SKM-1 treated with dmso at 0.1 percent for 144 hours (cell line): ENCODE results near the gene BIRC7.
"Not testable (repeated sequence)": the region's sequence is repeated elsewhere in the genome, so short reads cannot be mapped to it uniquely, and the experiment has no call there.

ENCODE experiments used
- DNase-seq: peaks from one replicate; lab custom pipeline; 2025; ENCODE audit not compliant: unreplicated experiment; lab: John Stamatoyannopoulos, UW

Gene BIRC7

GRCh38 chr20:63206878-63207277 is 28.8 kb upstream of the BIRC7 start:
- no peak for DNase-seq

- no peak for DNase-seq
Measured at GRCh38 chr20:63208346-63208909, 27.3 kb upstream of the BIRC7 start.

GRCh38 chr20:63210011-63210605 is 25.6 kb upstream of the BIRC7 start:
- no peak for DNase-seq

GRCh38 chr20:63212393-63212730 is 23.3 kb upstream of the BIRC7 start:
- DNase-seq: no peak

GRCh38 chr20:63212792-63213191 is 22.9 kb upstream of the BIRC7 start:
- no peak for DNase-seq

GRCh38 chr20:63214514-63214913 is 21.2 kb upstream of the BIRC7 start:
- no peak for DNase-seq

GRCh38 chr20:63215101-63216040 is 20.3 kb upstream of the BIRC7 start:
- DNase-seq: no peak

GRCh38 chr20:63216041-63216848 is 19.5 kb upstream of the BIRC7 start, which contains the start of gene YTHDF1:
Gene YTHDF1 (minus strand): TSS chr20:63216131. CDS start chr20:63215892, 239 bp downstream.
- DNase-seq: peak; percentile 87

GRCh38 chr20:63216849-63217471 is 18.7 kb upstream of the BIRC7 start:
- DNase-seq: no peak

GRCh38 chr20:63217706-63218105 is 18.0 kb upstream of the BIRC7 start:
- DNase-seq: no peak

- DNase-seq: no peak
Measured at GRCh38 chr20:63218701-63219446, 16.8 kb upstream of the BIRC7 start.

GRCh38 chr20:63219447-63219821 is 16.3 kb upstream of the BIRC7 start:
- DNase-seq: no peak

GRCh38 chr20:63219866-63220521 is 15.7 kb upstream of the BIRC7 start:
- DNase-seq: no peak

GRCh38 chr20:63220696-63221399 is 14.9 kb upstream of the BIRC7 start:
- DNase-seq: no peak

GRCh38 chr20:63221400-63222053 is 14.2 kb upstream of the BIRC7 start:
- DNase-seq: not testable (repeated sequence)

- no peak for DNase-seq
Measured at GRCh38 chr20:63222541-63222940, 13.2 kb upstream of the BIRC7 start.

GRCh38 chr20:63223121-63223825 is 12.4 kb upstream of the BIRC7 start:
- DNase-seq: peak; percentile 17

- DNase-seq: no peak
Measured at GRCh38 chr20:63223826-63224207, 11.9 kb upstream of the BIRC7 start.
